Measurements from ENCODE around the gene ADAM17. TPM values are rescaled to one million over a fixed set of nuclear protein-coding genes. Genes with fewer than 3 reads are reported as not detected.
A peak's percentile ranks its signal among the peaks of the same experiment; 100 is the strongest.
"Not testable (repeated sequence)": the region's sequence is repeated elsewhere in the genome, so short reads cannot be mapped to it uniquely, and the experiment has no call there.

Gene ADAM17
- total RNA-seq, 2 experiments from 2014 or later = 14.2 to 15.9 TPM

DNA sequence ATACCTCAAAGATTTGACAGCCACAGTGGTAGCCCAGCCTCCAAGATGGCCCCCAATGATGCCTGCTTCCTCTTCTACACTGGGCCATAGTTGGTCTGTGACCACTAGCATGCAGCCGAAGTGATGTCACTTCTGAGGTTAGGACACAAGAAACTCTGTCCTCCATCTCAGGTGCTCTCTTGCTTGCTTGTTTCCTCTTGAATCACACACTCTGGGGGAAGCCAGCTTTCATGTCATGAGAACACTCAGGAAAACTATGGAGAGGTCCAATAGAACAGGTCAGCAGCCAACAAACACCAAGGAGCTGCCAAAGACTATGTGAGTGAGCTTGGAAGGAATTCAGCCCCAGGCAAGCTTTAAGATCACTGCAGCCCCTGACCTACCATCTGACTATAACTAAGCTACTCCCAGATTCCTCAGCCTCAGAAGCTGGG, 3.3 kb upstream of the ADAM17 start:
- Mint-ChIP-seq H3K27ac (peak overlapping the region; percentile 62), H3K4me3 (no peak overlapping the region), H3K9me3 (no peaks in the 10 kb centered on the region), H3K4me1 (ENCODE audit: low read depth) (peaks cover 24% of the 10 kb centered on the region), H3K27me3 (no peaks in the 10 kb centered on the region), H3K36me3 (ENCODE audit: low read depth) (peaks cover 2% of the 10 kb centered on the region)
- TF ChIP-seq, protein P1, sequence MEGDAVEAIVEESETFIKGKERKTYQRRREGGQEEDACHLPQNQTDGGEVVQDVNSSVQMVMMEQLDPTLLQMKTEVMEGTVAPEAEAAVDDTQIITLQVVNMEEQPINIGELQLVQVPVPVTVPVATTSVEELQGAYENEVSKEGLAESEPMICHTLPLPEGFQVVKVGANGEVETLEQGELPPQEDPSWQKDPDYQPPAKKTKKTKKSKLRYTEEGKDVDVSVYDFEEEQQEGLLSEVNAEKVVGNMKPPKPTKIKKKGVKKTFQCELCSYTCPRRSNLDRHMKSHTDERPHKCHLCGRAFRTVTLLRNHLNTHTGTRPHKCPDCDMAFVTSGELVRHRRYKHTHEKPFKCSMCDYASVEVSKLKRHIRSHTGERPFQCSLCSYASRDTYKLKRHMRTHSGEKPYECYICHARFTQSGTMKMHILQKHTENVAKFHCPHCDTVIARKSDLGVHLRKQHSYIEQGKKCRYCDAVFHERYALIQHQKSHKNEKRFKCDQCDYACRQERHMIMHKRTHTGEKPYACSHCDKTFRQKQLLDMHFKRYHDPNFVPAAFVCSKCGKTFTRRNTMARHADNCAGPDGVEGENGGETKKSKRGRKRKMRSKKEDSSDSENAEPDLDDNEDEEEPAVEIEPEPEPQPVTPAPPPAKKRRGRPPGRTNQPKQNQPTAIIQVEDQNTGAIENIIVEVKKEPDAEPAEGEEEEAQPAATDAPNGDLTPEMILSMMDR (IDR thresholded peaks at IDR 0.05) = no peak
- ChIA-PET CTCF (interaction anchor here (0.7 to 1.6 kb wide), 3 partner anchors 35 to 67 kb away, joined by 3 to 6 read pairs (median 3); no protein-coding TSS in a partner anchor), POLR2A (interaction anchor here (0.7 to 1.3 kb wide), 3 partner anchors 36 to 66 kb away, joined by 3 read pairs; no protein-coding TSS in a partner anchor)
- DNase-seq (peak; percentile 22), ATAC-seq (no peak)
- intact Hi-C loops (cut with micrococcal nuclease) = loop anchor here (5.0 kb wide), 2 partner anchors 33 to 68 kb away; no protein-coding TSS in a partner anchor

DNA sequence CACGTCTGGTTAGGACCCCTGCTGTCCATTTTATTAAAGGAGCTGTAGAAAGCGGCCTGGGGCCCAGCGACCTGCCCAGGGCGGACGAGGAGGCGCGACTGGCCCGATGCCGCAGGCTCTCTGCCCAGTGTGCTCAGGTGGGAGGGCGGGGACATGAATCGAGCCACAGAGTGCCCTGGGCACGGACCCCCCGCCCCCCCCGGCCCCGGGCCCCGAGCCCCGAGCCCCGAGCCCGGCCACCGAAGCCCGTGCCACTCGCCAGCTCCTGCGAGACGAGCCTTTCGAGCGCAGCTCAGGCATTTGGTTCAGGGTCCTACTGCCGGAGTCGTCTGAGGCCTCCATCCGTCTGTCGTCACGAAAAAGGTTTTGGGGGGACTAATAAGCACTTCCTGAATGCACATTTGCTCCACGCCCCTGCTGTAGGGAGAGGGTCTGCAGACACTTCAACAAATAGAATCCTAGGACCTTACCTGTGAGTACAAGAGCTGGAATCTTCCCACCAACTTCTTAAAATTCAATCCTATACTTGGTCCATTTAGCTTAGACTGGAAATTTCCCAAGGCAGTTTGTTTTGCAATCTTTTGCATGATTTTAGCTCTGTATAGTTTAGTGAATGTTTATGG, 602 bp upstream of the ADAM17 start:
- TF ChIP-seq, protein P1 (IDR thresholded peaks at IDR 0.05) = no peak
- Mint-ChIP-seq H3K4me3 (peak overlapping the region; percentile 87), H3K27ac (peak overlapping the region; percentile 96), H3K4me1 (ENCODE audit: low read depth) (peaks cover 44% of the 10 kb centered on the region), H3K27me3 (no peaks in the 10 kb centered on the region), H3K36me3 (ENCODE audit: low read depth) (peaks cover 2% of the 10 kb centered on the region), H3K9me3 (no peaks in the 10 kb centered on the region)
- intact Hi-C loops (cut with micrococcal nuclease) = loop anchor here (5.0 kb wide), 2 partner anchors 36 to 71 kb away; no protein-coding TSS in a partner anchor
- ATAC-seq (peak; percentile 12), DNase-seq (peak; percentile 53)
- POLR2A ChIA-PET = interaction anchor here (0.6 to 2.8 kb wide), 27 partner anchors 8 to 487 kb away, joined by 3 to 16 read pairs (median 4); partner anchors contain the start of genes IAH1, KLF11 and YWHAQ
- CTCF ChIA-PET = interaction anchor here (0.8 to 3.8 kb wide), 11 partner anchors 11 to 214 kb away, joined by 3 to 13 read pairs (median 4); partner anchors contain the start of gene YWHAQ

DNA sequence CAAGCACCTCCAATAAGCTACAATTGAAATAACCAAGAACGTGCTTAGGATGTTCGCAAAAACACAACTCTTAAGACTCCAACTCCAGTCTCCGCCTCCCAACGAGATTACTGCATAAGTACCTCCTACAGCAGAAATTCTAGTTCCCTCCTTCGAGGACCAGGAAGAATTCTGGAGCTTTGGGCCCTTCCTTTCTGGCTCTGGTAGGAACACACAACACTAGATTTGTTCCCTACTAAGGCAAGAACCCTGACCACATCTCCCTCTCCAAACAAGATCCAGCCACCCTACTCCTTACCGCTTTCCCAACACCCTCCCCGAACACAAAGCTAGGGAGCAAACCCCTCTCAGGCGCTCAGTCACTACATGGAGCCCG, 721 bp downstream of the ADAM17 start:
- ATAC-seq (peak; percentile 24), DNase-seq (peak; percentile 67)
- peak overlapping the region; percentile 88 for H3K27ac Mint-ChIP-seq
- H3K36me3 Mint-ChIP-seq (ENCODE audit: low read depth) = peaks cover 2% of the 10 kb centered on the region
- TF ChIP-seq, protein P1 (IDR thresholded peaks at IDR 0.05) = no peak
- intact Hi-C loops (cut with micrococcal nuclease) = loop anchor here (5.0 kb wide), 3 partner anchors 37 to 83 kb away; partner anchors contain the start of gene IAH1
- H3K4me1 Mint-ChIP-seq (ENCODE audit: low read depth) = peaks cover 50% of the 10 kb centered on the region
- ChIA-PET CTCF (interaction anchor here (0.8 to 3.8 kb wide), 7 partner anchors 19 to 81 kb away, joined by 3 to 13 read pairs (median 3); partner anchors contain the start of gene YWHAQ), POLR2A (interaction anchor here (0.8 to 2.8 kb wide), 19 partner anchors 9 to 288 kb away, joined by 3 to 16 read pairs (median 4); partner anchors contain the start of genes ITGB1BP1, TAF1B and YWHAQ)
- H3K9me3 Mint-ChIP-seq = no peaks in the 10 kb centered on the region
- peak overlapping the region; percentile 87 for H3K4me3 Mint-ChIP-seq
- H3K27me3 Mint-ChIP-seq = no peaks in the 10 kb centered on the region

DNA sequence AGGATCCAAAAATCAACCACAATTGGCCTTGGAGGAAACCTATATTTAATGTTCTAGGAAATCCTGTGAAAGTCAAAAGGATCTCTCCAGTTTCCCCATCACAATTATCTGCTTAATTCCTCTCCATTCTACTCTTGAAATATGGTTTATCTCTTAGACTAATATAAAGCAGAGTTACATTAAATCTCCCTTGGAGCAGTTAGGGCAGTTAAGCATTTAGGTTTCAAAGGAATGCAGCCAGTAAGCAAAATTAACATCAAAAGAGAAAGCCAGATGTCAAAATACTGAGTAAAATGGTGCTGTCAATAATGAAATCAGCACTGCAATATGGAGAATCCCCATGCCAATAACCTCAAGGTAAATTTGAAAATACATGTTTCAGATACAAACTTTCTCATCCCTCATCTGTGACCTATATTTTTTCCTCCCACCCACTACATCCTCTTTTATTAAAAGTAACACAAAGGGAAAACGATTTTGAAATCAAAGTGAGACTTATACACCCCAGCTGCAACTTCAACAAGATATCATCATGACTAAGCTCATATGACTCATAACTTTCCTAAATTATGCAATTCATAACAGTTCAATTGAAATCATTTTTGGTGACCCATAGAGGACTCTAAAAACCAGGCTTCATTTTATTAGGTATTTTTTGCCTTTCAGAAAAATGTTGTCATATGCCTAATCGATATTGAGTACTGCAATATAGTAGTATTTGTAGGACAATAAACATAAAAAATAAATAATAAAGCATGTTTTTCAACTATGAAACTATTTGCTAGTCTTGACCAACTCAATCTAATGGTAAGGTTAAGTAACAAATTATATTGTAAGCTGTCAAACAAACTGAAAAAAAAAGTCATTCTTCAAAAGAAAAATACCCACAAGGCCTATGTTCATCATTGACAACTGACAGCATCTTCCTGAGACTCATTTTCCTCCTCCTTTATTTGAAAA, 3.1 kb downstream of the ADAM17 start:
- CTCF ChIA-PET = no interaction called here
- intact Hi-C loops (cut with micrococcal nuclease) = loop anchor here (5.0 kb wide), 1 partner anchor 80 kb away; the partner anchor contains the start of gene IAH1
- Mint-ChIP-seq H3K4me3 (peak overlapping the region; percentile 61), H3K36me3 (ENCODE audit: low read depth) (peaks cover 2% of the 10 kb centered on the region), H3K9me3 (no peaks in the 10 kb centered on the region), H3K27me3 (no peaks in the 10 kb centered on the region), H3K27ac (peak overlapping the region; percentile 89), H3K4me1 (ENCODE audit: low read depth) (peaks cover 63% of the 10 kb centered on the region)
- POLR2A ChIA-PET = interaction anchor here (0.7 kb wide), 1 partner anchor 70 kb away, joined by 4 read pairs; no protein-coding TSS in a partner anchor
- TF ChIP-seq, protein P1 (IDR thresholded peaks at IDR 0.05) = no peak
- ATAC-seq (peak; percentile 14), DNase-seq (no peak)

DNA sequence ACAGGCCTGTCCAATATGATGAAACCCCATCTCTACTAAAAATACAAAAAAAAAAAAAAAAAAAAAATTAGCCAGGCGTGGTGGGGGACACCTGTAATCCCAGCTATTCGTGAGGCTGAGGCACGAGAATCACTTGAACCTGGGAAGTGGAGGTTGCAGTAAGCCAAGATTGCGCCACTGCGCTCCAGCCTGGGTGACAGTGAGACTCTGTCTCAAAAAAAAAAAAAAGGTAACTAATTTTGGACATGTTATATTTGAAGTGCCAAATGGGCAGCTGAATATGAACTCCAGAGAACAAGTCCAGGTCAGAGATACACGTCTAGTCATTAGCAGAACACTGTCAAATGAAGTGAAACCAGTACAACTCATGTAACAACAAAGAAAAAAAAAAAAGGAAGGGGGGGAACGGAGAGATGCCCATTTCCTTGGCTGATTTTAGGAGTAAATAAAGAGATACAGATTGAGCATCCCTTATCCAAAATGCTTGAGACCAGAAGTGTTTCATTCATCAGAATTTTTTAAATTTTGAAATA, 4.7 kb downstream of the ADAM17 start:
- ChIA-PET CTCF (interaction anchor here (0.6 to 1.5 kb wide), 2 partner anchors 70 to 248 kb away, joined by 5 read pairs; no protein-coding TSS in a partner anchor), POLR2A (interaction anchor here (0.6 kb wide), 1 partner anchor 71 kb away, joined by 3 read pairs; no protein-coding TSS in a partner anchor)
- intact Hi-C loops (cut with micrococcal nuclease) = loop anchor here (5.0 kb wide), 1 partner anchor 79 kb away; the partner anchor contains the start of gene IAH1
- not testable (repeated sequence) for H3K9me3 Mint-ChIP-seq; ATAC-seq; DNase-seq; H3K4me3 Mint-ChIP-seq; H3K36me3 Mint-ChIP-seq (ENCODE audit: low read depth); H3K27me3 Mint-ChIP-seq
- Mint-ChIP-seq H3K27ac (peak overlapping the region; percentile 81), H3K4me1 (ENCODE audit: low read depth) (peaks cover 62% of the 10 kb centered on the region)

Data from activated CD8-positive, alpha-beta T cell treated with anti-CD3 and anti-CD28 coated beads for 36 hours (primary cell).